ENCODE measurements around the gene SMAGP. TPM values are rescaled to one million over a fixed set of nuclear protein-coding genes. Genes with fewer than 3 reads are reported as not detected.
"Not testable (repeated sequence)": the region's sequence is repeated elsewhere in the genome, so short reads cannot be mapped to it uniquely, and the experiment has no call there.

Gene SMAGP
- total RNA-seq, 1 donor from 2014 or later: 29.3 TPM

DNA sequence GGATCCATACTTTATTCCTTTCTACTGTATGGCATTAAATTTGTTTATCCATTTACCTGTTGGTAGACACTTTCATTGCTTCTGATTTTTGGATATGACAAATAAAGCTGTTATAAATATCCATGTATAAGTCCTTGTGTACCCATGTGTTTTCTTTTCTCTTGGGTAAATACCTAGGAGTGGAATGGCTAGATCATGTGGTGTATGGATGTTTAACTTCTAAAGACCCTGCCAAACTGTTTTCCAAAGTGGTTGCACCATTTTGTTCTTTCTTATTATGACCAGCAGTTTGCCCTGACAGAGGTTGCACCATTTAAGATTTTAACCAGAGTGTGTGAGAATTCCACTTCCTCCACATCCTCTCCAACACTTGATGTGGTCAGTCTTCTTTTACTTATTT is 37.6 kb downstream of the SMAGP start:
- DNase-seq (ENCODE audit: low read depth): no peak
- TF ChIP-seq, protein P1, sequence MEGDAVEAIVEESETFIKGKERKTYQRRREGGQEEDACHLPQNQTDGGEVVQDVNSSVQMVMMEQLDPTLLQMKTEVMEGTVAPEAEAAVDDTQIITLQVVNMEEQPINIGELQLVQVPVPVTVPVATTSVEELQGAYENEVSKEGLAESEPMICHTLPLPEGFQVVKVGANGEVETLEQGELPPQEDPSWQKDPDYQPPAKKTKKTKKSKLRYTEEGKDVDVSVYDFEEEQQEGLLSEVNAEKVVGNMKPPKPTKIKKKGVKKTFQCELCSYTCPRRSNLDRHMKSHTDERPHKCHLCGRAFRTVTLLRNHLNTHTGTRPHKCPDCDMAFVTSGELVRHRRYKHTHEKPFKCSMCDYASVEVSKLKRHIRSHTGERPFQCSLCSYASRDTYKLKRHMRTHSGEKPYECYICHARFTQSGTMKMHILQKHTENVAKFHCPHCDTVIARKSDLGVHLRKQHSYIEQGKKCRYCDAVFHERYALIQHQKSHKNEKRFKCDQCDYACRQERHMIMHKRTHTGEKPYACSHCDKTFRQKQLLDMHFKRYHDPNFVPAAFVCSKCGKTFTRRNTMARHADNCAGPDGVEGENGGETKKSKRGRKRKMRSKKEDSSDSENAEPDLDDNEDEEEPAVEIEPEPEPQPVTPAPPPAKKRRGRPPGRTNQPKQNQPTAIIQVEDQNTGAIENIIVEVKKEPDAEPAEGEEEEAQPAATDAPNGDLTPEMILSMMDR (conservative IDR thresholded peaks at IDR 0.05; ENCODE audit: low read depth, low read length): no peak
- H3K4me3 ChIP-seq (ENCODE audit: low read depth, low read length): no peak overlapping the region

DNA sequence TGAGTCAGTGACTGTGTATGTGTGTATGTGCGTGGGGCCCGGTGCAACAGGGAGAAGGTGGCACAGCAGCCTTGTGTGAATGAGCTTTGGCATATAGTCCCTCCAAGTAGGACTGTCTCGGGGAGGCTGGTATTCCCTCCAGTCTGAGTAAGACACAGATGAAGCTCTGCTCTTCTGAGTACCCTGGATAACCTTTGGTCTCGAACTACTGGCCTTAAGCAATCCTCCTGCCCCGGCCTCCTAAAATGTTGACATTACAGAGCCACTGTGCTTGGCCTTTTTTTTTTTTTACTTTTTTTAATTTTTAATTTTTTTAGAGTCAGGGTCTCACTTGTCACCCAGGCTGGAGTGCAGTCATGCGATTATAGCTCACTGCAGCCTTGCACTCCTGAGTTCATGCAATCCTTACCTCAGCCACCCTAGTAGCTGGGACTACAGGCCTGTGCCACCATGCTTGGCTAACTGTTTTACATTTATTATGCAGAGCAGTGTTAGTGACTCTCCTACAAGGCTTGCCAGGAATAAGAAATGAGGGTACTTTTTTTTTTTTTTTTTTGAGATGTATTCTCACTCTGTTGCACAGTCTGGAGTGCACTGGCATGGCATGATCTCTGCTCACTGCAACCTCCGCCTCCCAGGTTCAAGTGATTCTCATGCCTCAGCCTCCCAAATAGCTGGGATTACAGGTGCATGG is 41.0 kb downstream of the SMAGP start:
- no peak for DNase-seq (ENCODE audit: low read depth)
- no peak overlapping the region for H3K4me3 ChIP-seq (ENCODE audit: low read depth, low read length)
- TF ChIP-seq, protein P1 (conservative IDR thresholded peaks at IDR 0.05; ENCODE audit: low read depth, low read length): no peak

DNA sequence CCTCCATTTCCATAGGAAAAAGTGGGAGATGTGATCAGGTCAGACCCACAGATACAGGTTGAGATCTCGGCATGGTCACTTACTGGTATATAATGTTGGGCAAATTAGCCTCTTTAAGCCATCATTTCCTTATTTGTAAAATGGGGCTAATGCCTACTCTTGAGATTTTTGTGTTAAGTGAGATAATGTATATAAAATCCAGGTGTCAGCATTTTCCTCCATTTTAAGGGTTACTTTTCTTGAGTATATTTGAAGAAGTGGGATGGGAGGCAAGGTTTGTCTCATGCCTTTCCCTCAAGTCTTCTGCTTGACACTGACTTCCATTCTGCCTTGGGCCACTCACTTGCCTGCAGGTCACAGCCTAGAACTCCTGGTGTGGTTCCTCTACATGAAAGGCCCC is 42.3 kb downstream of the SMAGP start:
- no peak for DNase-seq (ENCODE audit: low read depth)
- TF ChIP-seq, protein P1 (conservative IDR thresholded peaks at IDR 0.05; ENCODE audit: low read depth, low read length): no peak
- no peak overlapping the region for H3K4me3 ChIP-seq (ENCODE audit: low read depth, low read length)

DNA sequence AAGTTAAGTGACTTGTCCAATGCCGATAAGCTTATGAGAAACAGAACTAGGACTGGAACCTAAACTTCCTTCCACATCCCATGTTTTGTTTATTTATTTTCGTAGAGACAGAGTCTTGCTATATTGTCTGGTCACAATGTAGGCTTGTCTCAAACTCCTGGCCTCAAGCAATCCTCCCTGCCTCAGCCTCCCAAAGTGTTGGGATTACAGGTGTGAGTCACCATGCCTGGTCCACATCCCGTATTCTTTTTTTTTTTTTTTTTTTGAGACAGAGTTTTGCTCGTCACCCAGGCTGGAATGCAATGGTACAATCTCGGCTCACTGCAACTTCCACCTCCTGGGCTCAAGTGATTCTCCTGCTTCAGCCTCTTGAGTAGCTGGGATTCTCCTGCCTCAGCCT is 43.1 kb downstream of the SMAGP start:
- not testable (repeated sequence) for DNase-seq (ENCODE audit: low read depth)

DNA sequence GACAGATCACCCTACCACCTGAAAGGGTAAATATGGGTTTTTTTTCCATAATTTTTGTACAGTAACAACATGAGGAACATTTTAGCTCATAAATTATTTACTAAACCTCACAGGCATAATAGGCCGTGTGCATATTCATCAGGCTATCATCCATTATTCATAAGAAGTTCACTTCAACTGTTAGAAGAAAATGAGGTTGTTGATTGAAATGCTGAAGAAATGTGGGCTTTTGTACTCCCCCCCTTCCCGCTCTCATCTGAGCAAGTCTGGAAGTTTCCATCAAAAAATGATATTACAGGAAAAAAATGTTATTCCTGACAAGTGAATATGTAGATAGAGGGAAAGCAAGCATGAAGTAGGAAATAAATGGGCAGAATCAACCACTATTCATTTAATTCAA is 44.4 kb downstream of the SMAGP start:
- H3K4me3 ChIP-seq (ENCODE audit: low read depth, low read length): no peak overlapping the region
- DNase-seq (ENCODE audit: low read depth): no peak
- TF ChIP-seq, protein P1 (conservative IDR thresholded peaks at IDR 0.05; ENCODE audit: low read depth, low read length): no peak

More for the DNA sequence above, 43.1 kb downstream of the SMAGP start:
- H3K4me3 ChIP-seq (ENCODE audit: low read depth, low read length): not testable (repeated sequence)

DNA sequence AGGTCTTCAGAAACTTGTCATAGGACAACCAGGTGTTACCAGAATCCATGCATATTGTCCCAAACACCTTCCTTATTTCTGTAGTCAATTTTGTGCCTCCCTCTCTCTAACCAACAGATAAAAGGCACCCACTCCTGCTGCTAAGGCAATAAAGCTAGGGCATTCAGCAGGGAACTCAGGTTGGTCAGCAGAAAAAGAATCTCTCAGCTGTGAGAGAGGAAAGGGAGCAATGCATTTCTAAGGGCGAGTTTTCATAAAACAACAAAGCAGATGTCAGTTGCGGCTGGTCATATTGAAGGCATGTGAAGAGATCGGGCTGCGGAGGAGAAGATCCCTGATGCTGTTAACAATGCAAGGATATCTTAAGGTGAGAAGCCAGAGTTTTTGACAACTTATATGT is 45.0 kb downstream of the SMAGP start:
- no peak overlapping the region for H3K4me3 ChIP-seq (ENCODE audit: low read depth, low read length)
- TF ChIP-seq, protein P1 (conservative IDR thresholded peaks at IDR 0.05; ENCODE audit: low read depth, low read length): no peak
- DNase-seq (ENCODE audit: low read depth): no peak

DNA sequence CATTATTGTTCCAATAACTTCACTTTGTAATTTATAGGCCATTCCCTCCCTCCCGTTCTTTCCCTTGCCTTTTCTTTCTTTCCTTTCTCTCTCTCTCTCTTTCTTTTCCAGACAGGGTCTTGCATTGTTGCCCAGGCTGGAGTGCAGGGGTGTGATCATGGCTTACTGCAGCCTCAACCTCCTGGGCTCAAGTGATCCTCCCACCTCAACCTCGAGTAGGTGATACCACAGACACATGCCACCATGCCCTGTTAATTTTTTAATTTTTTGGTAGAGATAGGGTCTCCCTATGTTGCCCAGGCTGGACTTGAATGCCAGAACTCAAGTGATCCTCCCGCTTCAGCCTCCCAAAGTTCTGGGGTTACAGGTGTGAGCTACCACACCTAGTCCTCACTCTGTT is 45.6 kb downstream of the SMAGP start:
- TF ChIP-seq, protein P1 (conservative IDR thresholded peaks at IDR 0.05; ENCODE audit: low read depth, low read length): no peak
- no peak for DNase-seq (ENCODE audit: low read depth)
- no peak overlapping the region for H3K4me3 ChIP-seq (ENCODE audit: low read depth, low read length)
